NCI-H2081 (cell line): Measurements from ENCODE around the gene STIMATE.

Source experiments
- DNase-seq, 2 experiments: peaks; one replicate each; lab custom pipeline; 2025; lab: John Stamatoyannopoulos, UW

The STIMATE gene

DNA sequence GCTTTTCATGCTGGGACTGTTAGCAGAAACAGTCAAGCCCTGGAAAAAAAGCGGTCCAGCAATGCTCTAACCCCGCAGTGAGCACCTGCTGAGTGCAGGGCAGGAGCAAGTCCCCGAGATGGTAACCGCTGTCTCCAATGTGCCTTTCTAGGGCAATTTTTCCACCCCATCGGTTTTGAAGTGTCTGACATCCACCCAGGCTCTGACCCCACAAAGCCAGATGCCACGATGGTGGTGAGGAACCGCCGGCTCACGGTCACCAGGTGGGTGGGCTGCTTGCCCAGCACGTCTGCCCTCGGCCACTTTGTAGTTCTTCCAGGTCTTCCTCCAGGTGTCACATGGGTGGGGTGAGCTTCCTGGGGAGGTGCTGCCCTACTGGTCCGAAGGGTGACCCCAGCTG is 106.0 kb downstream of the STIMATE start:
- no peak for DNase-seq

- no peak for DNase-seq
These were observed 106.6 kb downstream of the STIMATE start for GRCh38 chr3:52790741-52791140.

DNA sequence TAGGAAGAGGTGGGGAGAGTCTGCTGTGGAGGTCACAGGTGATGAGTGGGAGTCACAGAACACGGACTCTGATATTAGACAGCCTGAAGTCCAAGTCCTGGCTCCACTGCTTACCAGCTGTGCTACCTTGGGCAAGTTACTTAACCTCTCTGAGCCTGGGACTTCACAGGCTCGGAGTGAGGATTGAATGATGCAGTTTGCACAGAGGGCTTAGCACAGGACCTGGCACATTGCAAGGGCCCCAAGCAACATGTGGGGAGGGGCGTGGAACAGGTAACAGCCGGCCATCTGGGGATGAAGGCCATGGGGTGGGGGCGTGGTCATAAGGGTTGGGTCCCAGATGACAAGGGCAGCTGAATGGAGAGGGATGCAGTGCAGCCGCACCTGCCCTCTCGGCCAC is 107.0 kb downstream of the STIMATE start:
- no peak for DNase-seq

- DNase-seq, result no peak
These were observed 107.7 kb downstream of the STIMATE start for GRCh38 chr3:52789746-52790040.

- no peak for DNase-seq
These were observed 108.2 kb downstream of the STIMATE start for GRCh38 chr3:52788890-52789745.

DNA sequence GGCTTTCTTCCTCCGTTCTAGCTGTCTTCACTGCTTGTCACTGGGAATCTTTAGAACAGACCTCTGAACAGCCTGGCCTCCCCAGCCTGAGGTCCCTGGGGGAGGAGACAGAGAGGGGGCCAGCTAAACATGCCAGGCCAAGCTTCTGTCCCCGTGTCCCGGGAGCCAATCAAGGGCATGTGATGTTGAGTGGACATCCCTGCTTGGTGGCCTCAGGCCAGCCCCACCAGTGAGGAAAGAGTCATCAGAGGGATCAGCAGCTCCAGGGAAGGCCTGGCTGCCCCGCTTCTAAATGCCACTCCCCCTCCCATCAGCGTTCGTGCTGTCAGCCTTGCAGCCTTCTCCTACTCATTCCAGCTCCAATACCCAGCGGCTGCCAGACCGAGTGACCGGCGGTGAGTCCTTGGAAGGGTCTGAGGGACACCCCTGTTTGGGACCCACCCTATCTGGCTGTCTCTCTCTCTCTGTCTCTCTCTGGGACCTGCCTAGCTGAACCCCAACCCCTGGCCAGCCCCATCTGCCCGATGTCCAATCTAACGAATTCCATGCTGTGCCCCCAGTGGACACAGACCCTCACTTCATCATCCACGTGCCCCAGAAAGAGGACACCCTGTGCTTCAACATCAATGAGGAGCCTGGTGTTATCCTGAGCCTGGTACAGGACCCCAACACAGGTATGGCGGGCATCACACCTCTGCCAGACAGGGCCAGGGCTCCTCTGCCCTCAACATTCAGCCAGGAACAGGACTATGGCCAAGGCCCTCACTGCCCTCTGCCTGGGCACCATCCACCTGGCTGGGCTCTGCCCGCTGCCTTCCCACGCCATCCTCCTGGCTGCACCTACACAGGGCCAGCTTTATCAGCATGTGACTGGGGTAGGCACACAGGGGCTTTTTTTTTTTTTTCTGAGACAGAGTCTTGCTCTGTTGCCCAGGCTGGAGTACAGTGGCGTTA is 109.4 kb downstream of the STIMATE start:
- DNase-seq, result no peak

DNA sequence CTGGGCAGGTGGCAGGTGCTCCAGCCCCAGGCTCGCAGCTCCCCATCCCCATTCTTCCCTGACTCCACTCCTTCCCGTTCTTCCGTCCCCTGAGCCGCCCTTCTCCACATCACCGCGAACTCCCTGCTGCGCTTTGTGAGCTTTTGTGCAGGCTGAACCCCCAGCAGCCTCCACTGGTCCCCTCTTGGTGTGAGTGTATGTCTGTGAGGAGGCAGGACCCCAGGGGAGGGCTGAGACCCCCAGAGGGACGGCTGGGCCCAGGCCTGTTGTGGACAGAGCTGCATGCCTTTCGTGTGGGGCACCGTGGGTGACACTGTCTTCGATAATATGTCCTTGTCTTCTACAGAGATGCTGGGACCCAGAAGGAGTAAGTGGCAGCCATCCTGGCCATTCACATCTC is 110.1 kb downstream of the STIMATE start:
- DNase-seq, result no peak
